OCI-LY7 (cell line): ENCODE results near the gene BTD. TPM values are rescaled to one million over a fixed set of nuclear protein-coding genes. Genes with fewer than 3 reads are reported as not detected.

Experiments
- BruUV-seq: library from RNA; stranded (reverse); fragments of 400-500 nt; replicated peaks from 2 replicates; lab custom pipeline; 2021; lab: Mats Ljungman, UMichigan
- CTCF ChIA-PET: fragments of 300-600 bp; sonication (Branson Sonifier 250); formaldehyde crosslinking; loops from one replicate; lab custom pipeline; 2022; ENCODE audit warnings: antibody characterized with exemption; ENCODE audit not compliant: unreplicated experiment; lab: Charles Lee
- POLR2A ChIA-PET: fragments of 300-600 bp; sonication (Branson Sonifier 250); formaldehyde crosslinking; loops from one replicate; lab custom pipeline; 2022; ENCODE audit warnings: antibody characterized with exemption; lab: Charles Lee
- DNase-seq: peaks from one replicate; pipeline ENCODE4 v3.0.0-alpha.2; 2015; ENCODE audit warnings: low spot score
- H2AFZ ChIP-seq: fragments of 200-600 bp; sonication (generic), shearing (Covaris generic); 2 replicates; pipeline ENCODE4 v1.6.1; 2014; ENCODE audit warnings: mild to moderate bottlenecking, antibody characterized with exemption, low read length, moderate library complexity
- H3K27ac ChIP-seq: fragments of 200-600 bp; sonication (generic); 2 replicates; pipeline ENCODE4 v1.5.1; 2014; ENCODE audit warnings: mixed run types, low read depth, mild to moderate bottlenecking, moderate library complexity, low read length, inconsistent platforms; ENCODE audit not compliant: poor library complexity, severe bottlenecking
- H3K36me3 ChIP-seq: fragments of 200-600 bp; sonication (generic); 2 replicates; pipeline ENCODE4 v1.6.1; 2014; ENCODE audit warnings: mild to moderate bottlenecking, antibody characterized with exemption, low read length, moderate library complexity, mixed read lengths; ENCODE audit not compliant: insufficient read depth
- H3K4me1 ChIP-seq: fragments of 200-600 bp; sonication (generic); 2 replicates; pipeline ENCODE4 v1.5.1; 2014; ENCODE audit warnings: mild to moderate bottlenecking, low read length; ENCODE audit not compliant: insufficient read depth, poor library complexity, severe bottlenecking
- H3K4me2 ChIP-seq: fragments of 200-600 bp; sonication (generic); 2 replicates; pipeline ENCODE4 v1.6.1; 2014; ENCODE audit warnings: mild to moderate bottlenecking, low read length
- H3K4me3 ChIP-seq: fragments of 200-600 bp; sonication (generic); 2 replicates; pipeline ENCODE4 v1.5.1; 2014; ENCODE audit warnings: mild to moderate bottlenecking, low read depth, low read length; ENCODE audit not compliant: poor library complexity, severe bottlenecking
- H3K79me2 ChIP-seq: fragments of 200-600 bp; sonication (generic); 2 replicates; pipeline ENCODE4 v1.6.1; 2016; ENCODE audit warnings: low read depth, mild to moderate bottlenecking, low read length, moderate library complexity, mixed read lengths; ENCODE audit not compliant: insufficient read depth
- H3K9me2 ChIP-seq: fragments of 200-600 bp; sonication (generic); 2 replicates; pipeline ENCODE4 v1.6.1; 2016; ENCODE audit warnings: mild to moderate bottlenecking, low read length, mixed read lengths; ENCODE audit not compliant: insufficient read depth
- H3K9me3 ChIP-seq: fragments of 200-600 bp; sonication (generic); 2 replicates; pipeline ENCODE4 v1.6.1; 2014; ENCODE audit warnings: mild to moderate bottlenecking, mixed run types, low read length, mixed read lengths
- H4K20me1 ChIP-seq: fragments of 200-600 bp; sonication (generic); 2 replicates; pipeline ENCODE4 v1.6.1; 2014; ENCODE audit warnings: mild to moderate bottlenecking, antibody characterized with exemption, low read length, moderate library complexity, mixed read lengths; ENCODE audit not compliant: insufficient read depth
- EZH2phosphoT487 ChIP-seq: fragments of 200-600 bp; sonication (generic); IDR thresholded peaks from 2 replicates; pipeline ENCODE4 v1.6.1; 2018; ENCODE audit warnings: low read depth, borderline replicate concordance, mild to moderate bottlenecking, mixed run types, antibody characterized with exemption, low read length, moderate library complexity, mixed read lengths
- intact Hi-C: fragments of 100-400 bp; cut with micrococcal nuclease; formaldehyde crosslinking; loops from one replicate; pipeline ENCODE4 v1.10.0; 2022; ENCODE audit not compliant: unreplicated experiment
- total RNA-seq, 2 experiments: library from RNA; depleted of rRNA in 1 of 2; stranded (reverse); fragments of >200 nt in 1 of 2; shearing (Covaris generic) in 1 of 2; gene quantifications; 2 replicates each; pipeline ENCODE4 v1.2.3, GENCODE V29; 2014 to 2022
- TF ChIP-seq, protein P1 (sequence below): fragments of 200-600 bp; sonication (generic); conservative IDR thresholded peaks from 2 replicates; pipeline ENCODE4 v1.5.1; 2014; ENCODE audit warnings: mild to moderate bottlenecking, antibody characterized with exemption, low read length, moderate library complexity, mixed read lengths

Gene BTD
- total RNA-seq, 2 experiments from 2014 or later = 4.2 to 6.0 TPM

DNA sequence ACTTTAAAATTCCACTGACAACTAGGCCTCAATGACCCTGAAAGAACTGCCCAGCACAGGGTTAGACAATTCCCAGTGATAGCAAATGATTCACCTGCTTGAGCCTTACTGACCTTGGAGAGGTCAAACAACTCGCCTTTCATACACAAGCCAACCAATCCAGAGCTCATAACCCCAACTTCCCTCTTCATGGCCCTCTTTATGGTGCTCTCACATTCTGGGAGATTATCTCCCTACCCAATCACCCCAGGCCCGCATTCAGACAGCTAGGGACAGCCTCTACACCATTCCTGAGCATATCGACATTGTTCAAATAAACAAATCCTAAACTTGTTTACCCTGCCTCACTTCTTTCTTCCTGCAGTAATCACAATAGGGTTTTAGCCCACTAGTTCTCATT is 47.8 kb upstream of the BTD start:
- no peak for TF ChIP-seq EZH2phosphoT487
- TF ChIP-seq, protein P1, sequence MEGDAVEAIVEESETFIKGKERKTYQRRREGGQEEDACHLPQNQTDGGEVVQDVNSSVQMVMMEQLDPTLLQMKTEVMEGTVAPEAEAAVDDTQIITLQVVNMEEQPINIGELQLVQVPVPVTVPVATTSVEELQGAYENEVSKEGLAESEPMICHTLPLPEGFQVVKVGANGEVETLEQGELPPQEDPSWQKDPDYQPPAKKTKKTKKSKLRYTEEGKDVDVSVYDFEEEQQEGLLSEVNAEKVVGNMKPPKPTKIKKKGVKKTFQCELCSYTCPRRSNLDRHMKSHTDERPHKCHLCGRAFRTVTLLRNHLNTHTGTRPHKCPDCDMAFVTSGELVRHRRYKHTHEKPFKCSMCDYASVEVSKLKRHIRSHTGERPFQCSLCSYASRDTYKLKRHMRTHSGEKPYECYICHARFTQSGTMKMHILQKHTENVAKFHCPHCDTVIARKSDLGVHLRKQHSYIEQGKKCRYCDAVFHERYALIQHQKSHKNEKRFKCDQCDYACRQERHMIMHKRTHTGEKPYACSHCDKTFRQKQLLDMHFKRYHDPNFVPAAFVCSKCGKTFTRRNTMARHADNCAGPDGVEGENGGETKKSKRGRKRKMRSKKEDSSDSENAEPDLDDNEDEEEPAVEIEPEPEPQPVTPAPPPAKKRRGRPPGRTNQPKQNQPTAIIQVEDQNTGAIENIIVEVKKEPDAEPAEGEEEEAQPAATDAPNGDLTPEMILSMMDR = no peak
- Histone ChIP-seq H3K4me2 (no peak overlapping the region), H4K20me1 (no peaks in the 10 kb centered on the region), H3K9me3 (no peaks in the 10 kb centered on the region), H3K27ac (no peak overlapping the region), H2AFZ (no peak overlapping the region), H3K4me3 (no peak overlapping the region), H3K4me1 (peaks cover 17% of the 10 kb centered on the region), H3K79me2 (no peaks in the 10 kb centered on the region), H3K36me3 (no peaks in the 10 kb centered on the region), H3K9me2 (no peaks in the 10 kb centered on the region)
- no peak for DNase-seq
- BruUV-seq = no TSS peak
- ChIA-PET POLR2A (interaction anchor here (0.6 kb wide), 1 partner anchor 351 kb away, joined by 3 read pairs; no protein-coding TSS in a partner anchor), CTCF (no interaction called here)
- intact Hi-C loops = no loop called here

DNA sequence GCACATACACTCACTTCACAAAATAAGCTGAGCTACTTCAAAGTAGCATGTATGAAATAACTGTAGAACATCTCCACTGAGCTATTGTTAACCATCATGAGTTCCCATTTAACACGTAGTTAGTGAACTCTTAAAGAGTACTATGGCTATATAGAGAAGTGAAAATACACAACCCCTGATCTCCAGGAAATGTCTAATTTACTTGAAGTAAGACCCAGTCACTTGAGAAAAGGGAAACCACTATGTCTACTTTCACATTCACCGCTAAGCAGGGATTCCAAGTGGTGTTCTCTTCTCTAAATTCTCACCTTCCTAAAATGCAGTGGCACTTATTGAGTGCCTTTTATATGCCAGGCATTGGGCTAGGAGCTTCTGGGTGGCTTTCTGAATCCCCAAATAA is 45.0 kb upstream of the BTD start:
- no peak for TF ChIP-seq EZH2phosphoT487
- TF ChIP-seq, protein P1 = no peak
- Histone ChIP-seq H3K79me2 (no peaks in the 10 kb centered on the region), H3K27ac (no peak overlapping the region), H2AFZ (no peak overlapping the region), H3K9me3 (no peaks in the 10 kb centered on the region), H3K4me2 (peak overlapping the region; percentile 50), H4K20me1 (no peaks in the 10 kb centered on the region), H3K4me1 (peaks cover 17% of the 10 kb centered on the region), H3K9me2 (no peaks in the 10 kb centered on the region), H3K4me3 (no peak overlapping the region), H3K36me3 (peaks cover 16% of the 10 kb centered on the region)
- DNase-seq = peak; percentile 75
- POLR2A ChIA-PET = interaction anchor here (0.6 to 1.7 kb wide), 5 partner anchors 17 to 352 kb away, joined by 3 to 9 read pairs (median 4); partner anchors contain the start of gene CAPN7
- intact Hi-C loops = loop anchor here (2.0 to 5.0 kb wide), 3 partner anchors 149 to 354 kb away; no protein-coding TSS in a partner anchor
- BruUV-seq = no TSS peak
- CTCF ChIA-PET = interaction anchor here (0.6 to 1.0 kb wide), 2 partner anchors 10 to 172 kb away, joined by 3 read pairs; no protein-coding TSS in a partner anchor

DNA sequence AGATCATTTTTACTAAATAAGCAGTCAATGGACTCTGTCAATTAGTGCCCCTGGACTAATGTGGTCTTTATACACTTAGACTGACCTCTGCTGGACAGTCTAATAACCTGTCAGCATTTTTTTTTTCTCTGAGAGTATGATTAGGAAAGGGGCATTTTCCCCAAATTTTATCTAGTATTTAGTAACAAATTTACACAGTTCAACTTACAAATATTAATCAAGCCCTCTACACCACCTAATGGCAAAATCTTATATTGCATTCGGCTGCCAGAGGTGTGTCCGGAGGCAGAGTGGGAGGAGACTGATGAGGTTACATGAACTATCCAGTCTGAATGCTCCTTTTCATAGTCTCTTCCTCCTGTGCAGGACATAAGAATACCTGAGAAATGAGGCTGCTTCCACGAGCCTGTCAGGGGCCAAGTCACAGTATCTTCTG is 44.0 kb upstream of the BTD start:
- Histone ChIP-seq H3K4me3 (no peak overlapping the region), H3K27ac (no peak overlapping the region), H3K4me2 (0 out of 2 replicates have a peak overlapping the region, but pooled peaks have one; percentile 50), H3K36me3 (peaks cover 24% of the 10 kb centered on the region), H2AFZ (no peak overlapping the region), H3K79me2 (no peaks in the 10 kb centered on the region), H3K9me2 (no peaks in the 10 kb centered on the region), H3K4me1 (peaks cover 17% of the 10 kb centered on the region), H4K20me1 (no peaks in the 10 kb centered on the region), H3K9me3 (no peaks in the 10 kb centered on the region)
- DNase-seq = peak; percentile 70
- POLR2A ChIA-PET = interaction anchor here (0.7 to 1.7 kb wide), 2 partner anchors 36 to 353 kb away, joined by 3 to 4 read pairs; partner anchors contain the start of gene COLQ
- CTCF ChIA-PET = no interaction called here
- no TSS peak for BruUV-seq
- TF ChIP-seq, protein P1 = peak; percentile 87
- TF ChIP-seq EZH2phosphoT487 = no peak
- intact Hi-C loops = loop anchor here (2.0 to 5.0 kb wide), 3 partner anchors 150 to 355 kb away; no protein-coding TSS in a partner anchor
